Measurements from ENCODE around the gene AGAP5. TPM values are rescaled to one million over a fixed set of nuclear protein-coding genes. Genes with fewer than 3 reads are reported as not detected.
A peak's percentile ranks its signal among the peaks of the same experiment; 100 is the strongest.
"Not testable (repeated sequence)": the region's sequence is repeated elsewhere in the genome, so short reads cannot be mapped to it uniquely, and the experiment has no call there.

The AGAP5 gene
- total RNA-seq, 2 donors from 2014 or later, result 10.1 to 13.8 TPM

DNA sequence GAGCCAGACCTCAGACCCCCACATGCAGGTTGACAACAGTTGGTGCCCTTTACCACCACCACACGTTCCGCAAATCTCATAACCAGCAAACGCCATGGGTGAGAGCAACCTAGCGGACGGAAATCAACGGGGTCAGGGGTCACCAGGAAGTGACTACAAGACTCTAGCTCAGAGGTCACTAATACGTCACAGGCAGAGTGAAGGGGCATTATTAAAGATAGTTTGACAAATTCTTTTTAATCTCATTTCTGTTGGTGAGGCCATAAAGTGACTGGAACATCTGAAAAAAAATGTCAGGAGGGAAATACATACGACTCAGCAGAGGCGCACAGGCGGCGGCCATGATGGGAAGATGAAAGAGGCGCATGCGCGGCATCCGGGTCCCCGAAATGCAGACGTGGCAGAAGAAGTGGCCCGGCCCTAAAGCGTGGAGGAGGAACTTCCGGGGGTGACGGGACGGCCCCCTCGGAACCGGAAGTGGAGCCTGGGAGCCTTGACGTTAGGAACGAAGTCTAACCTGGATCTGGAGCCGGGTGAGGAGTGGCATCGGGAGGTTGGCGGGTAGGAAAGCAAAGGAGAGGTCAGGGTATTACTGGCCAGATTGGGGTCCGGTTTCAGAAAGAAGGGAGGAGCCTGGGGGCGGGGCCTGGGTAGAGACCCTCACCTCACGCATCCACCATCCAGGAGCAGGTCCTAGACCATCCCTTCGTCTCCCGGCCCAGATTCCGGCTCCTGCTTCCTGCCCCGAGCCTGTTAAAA lies 46.2 kb upstream of the AGAP5 start, which contains the start of gene SEC24C:
TSS of gene SEC24C (plus strand) at position 468 of the 759 bp plus-strand sequence. CDS start 2,461 bp downstream, outside the sequence.
- Mint-ChIP-seq H3K4me1 (peaks cover 33% of the 10 kb centered on the region), H3K9me3 (no peaks in the 10 kb centered on the region), H3K36me3 (ENCODE audit: low read depth) (peaks cover 16% of the 10 kb centered on the region), H3K4me3 (peak within 1 kb of the TSS; percentile 89), H3K27ac (peak within 1 kb of the TSS; percentile 100), H3K27me3 (ENCODE audit: insufficient read depth) (no peaks in the 10 kb centered on the region)
- Histone ChIP-seq H3K36me3 (ENCODE audit: control insufficient read depth, insufficient read depth, low read length) (peaks cover 14% of the 10 kb centered on the region), H3K9me3 (ENCODE audit: control insufficient read depth, low read length) (no peaks in the 10 kb centered on the region), H3K4me1 (ENCODE audit: control insufficient read depth, insufficient read depth, low read length) (peaks cover 9% of the 10 kb centered on the region), H3K27ac (ENCODE audit: low read depth, low read length) (peak within 1 kb of the TSS; percentile 96), H3K4me3 (ENCODE audit: low read length) (peak within 1 kb of the TSS; percentile 89), H3K27me3 (ENCODE audit: control insufficient read depth, insufficient read depth, low read length, poor library complexity, severe bottlenecking) (no peaks in the 10 kb centered on the region), H3K9ac (ENCODE audit: extremely low read depth, low read length, poor library complexity, severe bottlenecking) (peak within 1 kb of the TSS; percentile 94)
- DNase-seq, result peak; percentile 97
- 0 to 1% methylated on average over 26 to 36 of the region's 36 CpGs for WGBS, 2 experiments (ENCODE audit: insufficient coverage in 1 of 2, insufficient read length in 1 of 2)
- TF ChIP-seq, protein P1, sequence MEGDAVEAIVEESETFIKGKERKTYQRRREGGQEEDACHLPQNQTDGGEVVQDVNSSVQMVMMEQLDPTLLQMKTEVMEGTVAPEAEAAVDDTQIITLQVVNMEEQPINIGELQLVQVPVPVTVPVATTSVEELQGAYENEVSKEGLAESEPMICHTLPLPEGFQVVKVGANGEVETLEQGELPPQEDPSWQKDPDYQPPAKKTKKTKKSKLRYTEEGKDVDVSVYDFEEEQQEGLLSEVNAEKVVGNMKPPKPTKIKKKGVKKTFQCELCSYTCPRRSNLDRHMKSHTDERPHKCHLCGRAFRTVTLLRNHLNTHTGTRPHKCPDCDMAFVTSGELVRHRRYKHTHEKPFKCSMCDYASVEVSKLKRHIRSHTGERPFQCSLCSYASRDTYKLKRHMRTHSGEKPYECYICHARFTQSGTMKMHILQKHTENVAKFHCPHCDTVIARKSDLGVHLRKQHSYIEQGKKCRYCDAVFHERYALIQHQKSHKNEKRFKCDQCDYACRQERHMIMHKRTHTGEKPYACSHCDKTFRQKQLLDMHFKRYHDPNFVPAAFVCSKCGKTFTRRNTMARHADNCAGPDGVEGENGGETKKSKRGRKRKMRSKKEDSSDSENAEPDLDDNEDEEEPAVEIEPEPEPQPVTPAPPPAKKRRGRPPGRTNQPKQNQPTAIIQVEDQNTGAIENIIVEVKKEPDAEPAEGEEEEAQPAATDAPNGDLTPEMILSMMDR (conservative IDR thresholded peaks at IDR 0.05), result no peak

DNA sequence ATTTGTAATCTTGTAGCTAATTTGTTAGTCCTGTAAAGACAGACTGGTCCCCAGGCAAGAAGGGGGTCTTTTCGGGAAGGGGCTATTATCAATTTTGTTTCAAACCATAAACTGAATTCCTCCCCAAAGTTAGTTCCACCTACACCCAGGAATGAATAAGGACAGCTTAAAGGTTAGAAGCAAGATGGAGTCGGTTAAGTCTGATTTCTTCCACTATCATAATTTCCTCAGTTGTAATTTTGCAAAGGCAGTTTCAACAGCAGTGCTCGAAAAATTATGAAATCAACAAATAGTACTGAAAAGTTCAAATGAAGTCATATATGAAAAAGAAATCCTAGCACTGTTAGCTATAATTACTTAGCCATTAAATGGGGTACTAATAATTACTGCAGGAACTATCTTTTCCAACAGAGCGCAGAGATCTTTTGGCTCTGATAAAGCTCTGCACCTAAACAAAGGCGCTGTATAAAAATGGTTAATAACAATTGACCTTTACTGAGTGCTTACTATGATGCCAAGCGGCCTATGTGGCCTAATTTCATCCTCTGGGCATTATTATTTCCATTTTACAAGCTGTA lies 45.5 kb upstream of the AGAP5 start:
- Histone ChIP-seq H3K36me3 (ENCODE audit: control insufficient read depth, insufficient read depth, low read length) (peaks cover 10% of the 10 kb centered on the region), H3K4me1 (ENCODE audit: control insufficient read depth, insufficient read depth, low read length) (peaks cover 9% of the 10 kb centered on the region), H3K4me3 (ENCODE audit: low read length) (peak overlapping the region; percentile 89), H3K9me3 (ENCODE audit: control insufficient read depth, low read length) (no peaks in the 10 kb centered on the region), H3K27me3 (ENCODE audit: control insufficient read depth, insufficient read depth, low read length, poor library complexity, severe bottlenecking) (no peaks in the 10 kb centered on the region), H3K27ac (ENCODE audit: low read depth, low read length) (peak overlapping the region; percentile 96), H3K9ac (ENCODE audit: extremely low read depth, low read length, poor library complexity, severe bottlenecking) (peak overlapping the region; percentile 94)
- DNase-seq, result peak; percentile 20
- TF ChIP-seq, protein P1 (conservative IDR thresholded peaks at IDR 0.05), result no peak
- Mint-ChIP-seq H3K4me1 (peaks cover 33% of the 10 kb centered on the region), H3K27me3 (ENCODE audit: insufficient read depth) (no peaks in the 10 kb centered on the region), H3K27ac (peak overlapping the region; percentile 100), H3K4me3 (peak overlapping the region; percentile 89), H3K36me3 (ENCODE audit: low read depth) (peaks cover 12% of the 10 kb centered on the region), H3K9me3 (no peaks in the 10 kb centered on the region)
- WGBS, 2 experiments (ENCODE audit: insufficient coverage in 1 of 2, insufficient read length in 1 of 2), result 5 to 32% methylated on average over 3 to 6 of the region's 6 CpGs

DNA sequence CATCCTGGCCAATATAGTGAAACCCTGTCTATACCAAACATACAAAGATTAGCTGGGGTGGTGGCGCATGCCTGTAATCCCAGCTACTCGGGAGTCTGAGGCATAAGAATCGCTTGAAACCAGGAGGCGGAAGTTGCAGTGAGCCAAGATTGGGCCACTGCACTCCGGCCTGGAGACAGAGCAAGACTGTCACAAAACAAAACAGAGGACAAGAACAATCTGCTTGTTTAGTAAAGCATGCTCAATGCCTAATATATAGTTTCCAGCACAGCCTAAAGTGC lies 44.5 kb upstream of the AGAP5 start:
- no peak overlapping the region for H3K27ac ChIP-seq (ENCODE audit: low read depth, low read length)
- no peak overlapping the region for H3K4me3 ChIP-seq (ENCODE audit: low read length)
- no peak for DNase-seq
- H3K4me1 ChIP-seq (ENCODE audit: control insufficient read depth, insufficient read depth, low read length), result peaks cover 9% of the 10 kb centered on the region
- Mint-ChIP-seq H3K27me3 (ENCODE audit: insufficient read depth) (no peaks in the 10 kb centered on the region), H3K4me3 (peak overlapping the region; percentile 89), H3K27ac (peak overlapping the region; percentile 100), H3K36me3 (ENCODE audit: low read depth) (peaks cover 17% of the 10 kb centered on the region), H3K4me1 (peaks cover 33% of the 10 kb centered on the region), H3K9me3 (no peaks in the 10 kb centered on the region)
- H3K9ac ChIP-seq (ENCODE audit: extremely low read depth, low read length, poor library complexity, severe bottlenecking), result no peak overlapping the region
- WGBS, 2 experiments (ENCODE audit: insufficient coverage in 1 of 2, insufficient read length in 1 of 2), result 88 to 91% methylated on average over 2 to 5 of the region's 5 CpGs
- peaks cover 4% of the 10 kb centered on the region for H3K36me3 ChIP-seq (ENCODE audit: control insufficient read depth, insufficient read depth, low read length)
- TF ChIP-seq, protein P1 (conservative IDR thresholded peaks at IDR 0.05), result no peak
- H3K27me3 ChIP-seq (ENCODE audit: control insufficient read depth, insufficient read depth, low read length, poor library complexity, severe bottlenecking), result no peaks in the 10 kb centered on the region
- H3K9me3 ChIP-seq (ENCODE audit: control insufficient read depth, low read length), result no peaks in the 10 kb centered on the region

DNA sequence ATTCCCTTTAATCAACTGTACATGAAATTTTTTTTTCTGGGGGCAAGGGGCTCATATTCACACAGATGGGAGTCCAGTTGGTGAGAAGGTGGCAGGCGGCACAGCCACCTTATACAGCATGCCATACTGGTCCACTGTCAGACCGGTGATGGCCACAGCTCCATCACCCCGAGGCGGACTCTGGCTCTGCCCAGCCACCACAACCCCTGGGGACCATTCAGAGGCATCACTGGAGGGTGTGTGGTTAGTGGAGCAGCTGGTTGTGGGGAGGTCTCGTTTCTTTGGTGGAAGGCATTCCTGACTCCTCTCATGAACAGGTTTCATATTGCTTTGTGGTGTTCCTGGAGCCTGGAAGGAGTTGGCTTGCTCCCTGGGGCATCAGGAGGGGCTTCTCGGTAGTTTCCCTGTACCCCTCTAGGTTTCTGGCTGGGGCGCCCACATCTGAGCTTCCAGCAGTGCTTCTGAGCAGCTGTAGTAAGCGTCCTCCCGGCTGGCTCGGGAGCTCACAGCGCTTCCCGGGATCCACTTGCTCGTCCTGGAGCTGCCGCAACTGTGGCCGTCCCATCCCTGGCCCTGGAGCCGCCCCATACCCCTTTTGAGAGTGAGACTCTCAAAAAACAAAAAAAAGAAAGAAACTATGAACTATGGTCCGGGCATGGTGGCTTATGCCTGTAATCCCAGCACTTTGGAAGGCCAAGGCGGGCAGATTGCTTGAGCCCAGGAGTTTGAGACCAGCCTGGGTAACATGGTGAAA lies 42.8 kb upstream of the AGAP5 start:
- H3K9ac ChIP-seq (ENCODE audit: extremely low read depth, low read length, poor library complexity, severe bottlenecking); H3K27me3 ChIP-seq (ENCODE audit: control insufficient read depth, insufficient read depth, low read length, poor library complexity, severe bottlenecking); H3K9me3 ChIP-seq (ENCODE audit: control insufficient read depth, low read length); H3K27ac ChIP-seq (ENCODE audit: low read depth, low read length); H3K36me3 ChIP-seq (ENCODE audit: control insufficient read depth, insufficient read depth, low read length); H3K9me3 Mint-ChIP-seq; H3K4me1 ChIP-seq (ENCODE audit: control insufficient read depth, insufficient read depth, low read length); H3K4me3 Mint-ChIP-seq; H3K27ac Mint-ChIP-seq; H3K27me3 Mint-ChIP-seq (ENCODE audit: insufficient read depth); H3K4me3 ChIP-seq (ENCODE audit: low read length); DNase-seq: not testable (repeated sequence)
- Mint-ChIP-seq H3K36me3 (ENCODE audit: low read depth) (peaks cover 11% of the 10 kb centered on the region), H3K4me1 (peaks cover 31% of the 10 kb centered on the region)
- 94 to 96% methylated on average over 6 to 17 of the region's 18 CpGs for WGBS, 2 experiments (ENCODE audit: insufficient coverage in 1 of 2, insufficient read length in 1 of 2)
